Ishikawa (cell line): Measurements from ENCODE around the gene MYOT.

Experiments used
- CEBPB ChIP-seq: IDR thresholded peaks from 2 replicates; pipeline ENCODE4 v1.6.1; 2012
- CREB1 ChIP-seq: IDR thresholded peaks from 2 replicates; pipeline ENCODE4 v1.6.1; 2012; ENCODE audit warnings: low read depth
- EGR1 ChIP-seq: IDR thresholded peaks from 2 replicates; pipeline ENCODE4 v1.6.1; 2012
- EP300 ChIP-seq: IDR thresholded peaks from 2 replicates; pipeline ENCODE4 v1.6.1; 2012; ENCODE audit warnings: borderline replicate concordance
- FOXM1 ChIP-seq: IDR thresholded peaks from 2 replicates; pipeline ENCODE4 v1.6.1; 2012; ENCODE audit warnings: low read depth, borderline replicate concordance
- MAX ChIP-seq: IDR thresholded peaks from 2 replicates; pipeline ENCODE4 v1.6.1; 2012
- NFIC ChIP-seq: IDR thresholded peaks from 2 replicates; pipeline ENCODE4 v1.6.1; 2012
- RAD21 ChIP-seq: IDR thresholded peaks from 2 replicates; pipeline ENCODE4 v1.6.1; 2012; ENCODE audit warnings: low read depth
- REST ChIP-seq: IDR thresholded peaks from 2 replicates; pipeline ENCODE4 v1.6.1; 2012; ENCODE audit warnings: low read depth, mild to moderate bottlenecking
- TAF1 ChIP-seq: IDR thresholded peaks from 2 replicates; pipeline ENCODE4 v1.6.1; 2012; ENCODE audit warnings: low read depth, mild to moderate bottlenecking
- TCF12 ChIP-seq: IDR thresholded peaks from 2 replicates; pipeline ENCODE4 v1.6.1; 2012; ENCODE audit warnings: low read depth
- TEAD4 ChIP-seq: IDR thresholded peaks from 2 replicates; pipeline ENCODE4 v1.6.1; 2012
- YY1 ChIP-seq: IDR thresholded peaks from 2 replicates; pipeline ENCODE4 v1.6.1; 2012; ENCODE audit warnings: low read depth
- ZBTB7A ChIP-seq: IDR thresholded peaks from 2 replicates; pipeline ENCODE4 v1.6.1; 2012; ENCODE audit warnings: low read depth

DNA sequence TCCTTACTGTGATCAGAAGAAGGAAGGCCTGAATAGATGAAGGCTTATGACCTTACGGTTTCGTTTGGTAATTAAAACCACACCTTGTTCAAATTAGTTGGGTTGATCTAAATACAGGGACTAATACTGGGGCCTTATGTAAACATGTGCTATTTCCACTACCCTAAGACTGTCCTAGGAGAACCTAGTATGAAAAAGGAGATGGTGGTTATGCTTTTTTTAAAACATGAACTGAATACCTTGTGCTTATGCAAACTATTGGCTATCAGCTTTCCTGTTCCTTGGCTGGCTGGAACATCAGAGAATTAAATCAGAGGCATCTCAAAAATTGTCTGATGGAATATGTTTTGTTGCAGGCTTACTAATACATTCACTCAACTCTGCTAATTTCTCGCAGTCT lies 3.9 kb downstream of the MYOT start:
- no peak for TF ChIP-seq TEAD4
- no peak for TF ChIP-seq REST
- no peak for TF ChIP-seq TCF12
- no peak for TF ChIP-seq EGR1
- no peak for TF ChIP-seq EP300
- no peak for TF ChIP-seq CEBPB
- TF ChIP-seq CREB1: no peak
- TF ChIP-seq TAF1: no peak
- no peak for TF ChIP-seq FOXM1
- no peak for TF ChIP-seq RAD21
- no peak for TF ChIP-seq MAX
- no peak for TF ChIP-seq NFIC
- TF ChIP-seq YY1: no peak
- TF ChIP-seq ZBTB7A: no peak
